Mammary epithelial cell (primary cell): ENCODE results near the gene SPIRE1.

Experiments
- EZH2 ChIP-seq: IDR thresholded peaks from 2 replicates; pipeline ENCODE4 v1.6.1; 2012; ENCODE audit warnings: low read length, inconsistent platforms, borderline replicate concordance
- TF ChIP-seq, protein P1 (sequence below), 2 donors: IDR thresholded peaks in 1 of 2; conservative IDR thresholded peaks in 1 of 2; 2 replicates each; pipeline ENCODE4 v1.5.1; 2011 to 2012; ENCODE audit warnings: inconsistent platforms in 2 of 2, low read length in 2 of 2, mild to moderate bottlenecking in 2 of 2, control low read depth in 1 of 2, low read depth in 1 of 2; ENCODE audit not compliant: insufficient read depth in 1 of 2; ENCODE audit errors: extremely low read depth in 1 of 2

DNA sequence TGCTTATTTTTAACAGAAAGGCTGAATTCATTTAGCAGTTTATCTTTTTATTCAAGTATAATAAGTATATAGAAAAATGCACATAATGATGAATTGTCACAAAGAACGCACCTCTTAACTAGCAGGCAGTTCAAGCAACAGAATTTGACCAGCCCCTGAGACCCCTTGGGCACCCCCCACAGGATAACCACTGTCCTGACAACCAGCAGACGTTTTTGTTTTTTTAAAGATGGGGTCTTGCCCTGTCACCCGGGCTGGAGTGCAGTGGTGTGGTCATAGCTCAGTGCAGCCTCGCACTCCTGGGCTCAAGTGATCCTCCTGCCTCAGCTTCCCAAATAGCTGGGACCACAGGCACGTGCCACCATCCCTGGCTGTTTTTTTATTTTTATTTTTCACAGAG, 236.2 kb downstream of the SPIRE1 start:
- TF ChIP-seq, protein P1, sequence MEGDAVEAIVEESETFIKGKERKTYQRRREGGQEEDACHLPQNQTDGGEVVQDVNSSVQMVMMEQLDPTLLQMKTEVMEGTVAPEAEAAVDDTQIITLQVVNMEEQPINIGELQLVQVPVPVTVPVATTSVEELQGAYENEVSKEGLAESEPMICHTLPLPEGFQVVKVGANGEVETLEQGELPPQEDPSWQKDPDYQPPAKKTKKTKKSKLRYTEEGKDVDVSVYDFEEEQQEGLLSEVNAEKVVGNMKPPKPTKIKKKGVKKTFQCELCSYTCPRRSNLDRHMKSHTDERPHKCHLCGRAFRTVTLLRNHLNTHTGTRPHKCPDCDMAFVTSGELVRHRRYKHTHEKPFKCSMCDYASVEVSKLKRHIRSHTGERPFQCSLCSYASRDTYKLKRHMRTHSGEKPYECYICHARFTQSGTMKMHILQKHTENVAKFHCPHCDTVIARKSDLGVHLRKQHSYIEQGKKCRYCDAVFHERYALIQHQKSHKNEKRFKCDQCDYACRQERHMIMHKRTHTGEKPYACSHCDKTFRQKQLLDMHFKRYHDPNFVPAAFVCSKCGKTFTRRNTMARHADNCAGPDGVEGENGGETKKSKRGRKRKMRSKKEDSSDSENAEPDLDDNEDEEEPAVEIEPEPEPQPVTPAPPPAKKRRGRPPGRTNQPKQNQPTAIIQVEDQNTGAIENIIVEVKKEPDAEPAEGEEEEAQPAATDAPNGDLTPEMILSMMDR (conservative IDR thresholded peaks at IDR 0.05 in 1 of 2, IDR thresholded peaks at IDR 0.05 in 1 of 2; ENCODE audit: extremely low read depth in 1 of 2, insufficient read depth in 1 of 2, low read depth in 1 of 2, low read length in 2 of 2): no peak
- TF ChIP-seq EZH2: no peak
